K562 (cell line): ENCODE measurements around the gene PDHX. TPM values are rescaled to one million over a fixed set of nuclear protein-coding genes. Genes with fewer than 3 reads are reported as not detected.

Experiments used
- ATAC-seq: fragments of 200-7000 bp; cut with Tn5 transposase; 3 replicates; pipeline ENCODE4 v1.9.1; 2020; ENCODE audit warnings: moderate library complexity
- BruUV-seq: library from RNA; stranded (reverse); fragments of 400-500 nt; replicated peaks from 2 replicates; lab custom pipeline; 2021; lab: Mats Ljungman, UMichigan
- CTCF ChIA-PET: fragments of 300-600 bp; formaldehyde crosslinking; extraction: SDS; loops from one replicate; lab custom pipeline; 2021; ENCODE audit warnings: low intra/inter-chr PET ratio; lab: Yijun Ruan, JAX
- POLR2A ChIA-PET: fragments of 300-600, 350-650 bp; sonication (Branson Sonifier 250); formaldehyde crosslinking; extraction: SDS; loops from one replicate; lab custom pipeline; 2021; ENCODE audit warnings: antibody characterized with exemption, inconsistent platforms; lab: Yijun Ruan, JAX
- DNase-seq, 4 experiments: peaks; one replicate each; pipeline versions ENCODE4 v3.0.0 to v3.0.0-alpha.2; 2011 to 2018; ENCODE audit warnings: low spot score in 3 of 4, mixed read lengths in 3 of 4; ENCODE audit errors: extremely low read depth in 1 of 4
- FAIRE-seq: peaks from 2 replicates; lab custom pipeline; 2011; peaks lifted over from hg19 to GRCh38; lab: Jason Lieb, UNC
- H2AFZ ChIP-seq: 2 replicates; pipeline ENCODE4 v1.6.0; 2011; ENCODE audit warnings: low read depth, low read length, control low read depth, inconsistent platforms
- H3K27ac ChIP-seq: fragments of 200-600 bp; 3 replicates; pipeline ENCODE4 v1.8.0; 2011; ENCODE audit warnings: low read depth, mild to moderate bottlenecking, control low read depth, inconsistent platforms, low read length, moderate library complexity, mixed read lengths; ENCODE audit errors: extremely low read depth
- H3K27me3 ChIP-seq, 2 experiments: fragments of 300-600 bp in 1 of 2; 2 replicates in 1 of 2; 3 replicates in 1 of 2; pipeline versions ENCODE4 v1.6.0 to v1.8.0; 2011; ENCODE audit warnings: inconsistent platforms in 2 of 2, low read length in 2 of 2, mild to moderate bottlenecking in 1 of 2, mixed read lengths in 1 of 2, moderate library complexity in 1 of 2; ENCODE audit not compliant: control insufficient read depth in 2 of 2, insufficient read depth in 2 of 2
- H3K36me3 ChIP-seq: fragments of 300-600 bp; 3 replicates; pipeline ENCODE4 v1.8.0; 2011; ENCODE audit warnings: mild to moderate bottlenecking, low read length, inconsistent platforms; ENCODE audit not compliant: control insufficient read depth, insufficient read depth
- H3K4me1 ChIP-seq, 2 experiments: fragments of 200-600 bp in 1 of 2; replicated peaks in 1 of 2; 2 replicates in 1 of 2; 3 replicates in 1 of 2; pipeline versions ENCODE4 v1.5.1 to v1.8.0; 2011; ENCODE audit warnings: inconsistent platforms in 2 of 2, low read length in 2 of 2, mild to moderate bottlenecking in 1 of 2, mixed read lengths in 1 of 2, moderate library complexity in 1 of 2; ENCODE audit not compliant: control insufficient read depth in 2 of 2, insufficient read depth in 2 of 2
- H3K4me2 ChIP-seq: 2 replicates; pipeline ENCODE4 v1.6.1; 2011; ENCODE audit warnings: low read length, control low read depth, inconsistent platforms, mixed read lengths; ENCODE audit not compliant: insufficient read depth
- H3K4me3 ChIP-seq: fragments of 200-600 bp; sonication (generic), shearing (Covaris generic); 2 replicates; pipeline ENCODE4 v1.5.1; 2016; ENCODE audit warnings: control low read depth, inconsistent platforms
- H3K79me2 ChIP-seq: fragments of 200-600 bp; 3 replicates; pipeline ENCODE4 v1.8.0; 2011; ENCODE audit warnings: low read length, inconsistent platforms; ENCODE audit not compliant: control insufficient read depth, insufficient read depth
- H3K9ac ChIP-seq, 2 experiments: 2 replicates each; pipeline versions ENCODE4 v1.6.0 to v1.6.1; 2011; ENCODE audit warnings: low read depth in 2 of 2, low read length in 2 of 2, control low read depth in 1 of 2, inconsistent platforms in 1 of 2, mild to moderate bottlenecking in 1 of 2, mixed read lengths in 1 of 2; ENCODE audit not compliant: insufficient read depth in 1 of 2
- H3K9me1 ChIP-seq: one replicate; pipeline ENCODE4 v1.6.0; 2011; ENCODE audit warnings: inconsistent platforms, mild to moderate bottlenecking, low read length, moderate library complexity; ENCODE audit not compliant: control insufficient read depth, insufficient read depth
- H3K9me3 ChIP-seq: replicated peaks from 2 replicates; pipeline ENCODE4 v1.5.1; 2011; ENCODE audit warnings: low read depth, low read length, inconsistent platforms; ENCODE audit not compliant: control insufficient read depth, insufficient read depth
- H4K20me1 ChIP-seq: replicated peaks from 2 replicates; pipeline ENCODE4 v1.6.1; 2011; ENCODE audit warnings: low read length, inconsistent platforms, mixed read lengths; ENCODE audit not compliant: control insufficient read depth, insufficient read depth
- EP300 ChIP-seq: IDR thresholded peaks from 2 replicates; pipeline ENCODE4 v1.6.1; 2012; ENCODE audit warnings: low read length, improper control_type of control experiment
- HDGF ChIP-seq: fragments of 450-650 bp; IDR thresholded peaks from 2 replicates; pipeline ENCODE4 v1.6.1; 2016
- IRF9 ChIP-seq: fragments of 450-650 bp; IDR thresholded peaks from 2 replicates; pipeline ENCODE4 v1.6.1; 2016; ENCODE audit warnings: missing biosample characterization, missing genetic modification characterization
- MBD1 ChIP-seq: fragments of 250-450 bp; sonication (Bioruptor Pico); IDR thresholded peaks from 2 replicates; pipeline ENCODE4 v1.8.0; 2022; ENCODE audit warnings: inconsistent platforms
- MTA1 ChIP-seq: fragments of 450-650 bp; IDR thresholded peaks from 2 replicates; pipeline ENCODE4 v1.6.1; 2017; ENCODE audit warnings: borderline replicate concordance
- NONO ChIP-seq, 2 experiments: fragments of 200-400 bp in 1 of 2; fragments of 450-650 bp in 1 of 2; formaldehyde crosslinking in 1 of 2; IDR thresholded peaks; 2 replicates each; pipeline ENCODE4 v1.6.1; 2017; ENCODE audit warnings: low read depth in 2 of 2, mild to moderate bottlenecking in 2 of 2, moderate library complexity in 2 of 2, low read length in 1 of 2
- PTTG1 ChIP-seq: fragments of 450-650 bp; IDR thresholded peaks from 2 replicates; pipeline ENCODE4 v1.6.1; 2016; ENCODE audit warnings: low read depth, mild to moderate bottlenecking, missing genetic modification characterization, missing compliant biosample characterization
- RBFOX2 ChIP-seq: fragments of 200-400 bp; formaldehyde crosslinking; IDR thresholded peaks from 2 replicates; pipeline ENCODE4 v1.6.1; 2017; ENCODE audit warnings: low read depth, mild to moderate bottlenecking, low read length, moderate library complexity
- SMAD4 ChIP-seq: fragments of 250-450 bp; sonication (Bioruptor Pico); conservative IDR thresholded peaks from 2 replicates; pipeline ENCODE4 v1.8.0; 2021; ENCODE audit warnings: inconsistent platforms, mild to moderate bottlenecking, moderate library complexity
- SMARCA4 ChIP-seq: fragments of 450-650 bp; IDR thresholded peaks from 2 replicates; pipeline ENCODE4 v1.6.1; 2016
- TSHZ1 ChIP-seq: fragments of 250-450 bp; sonication (Bioruptor Pico); IDR thresholded peaks from 2 replicates; pipeline ENCODE4 v1.4.0; 2020; ENCODE audit warnings: mild to moderate bottlenecking, moderate library complexity
- ZC3H11A ChIP-seq: IDR thresholded peaks from 2 replicates; pipeline ENCODE4 v1.6.1; 2012; ENCODE audit warnings: low read depth, low read length, improper control_type of control experiment
- ZNF766 ChIP-seq: fragments of 200-800 bp; sonication (Bioruptor generic); conservative IDR thresholded peaks from 2 replicates; pipeline ENCODE4 v1.6.1; 2016; ENCODE audit warnings: missing genetic modification characterization, missing compliant biosample characterization
- ZSCAN32 ChIP-seq: fragments of 450-650 bp; formaldehyde crosslinking; IDR thresholded peaks from 2 replicates; pipeline ENCODE4 v1.4.0; 2020; ENCODE audit warnings: mild to moderate bottlenecking, moderate library complexity
- WGBS: fragments of 100-300 bp; shearing (Covaris generic); methylation state at CpG from one replicate; pipeline ENCODE4 v1.1.6; 2016; ENCODE audit warnings: low coverage, mixed read lengths; ENCODE audit not compliant: insufficient coverage; ENCODE audit errors: missing lambda C conversion rate; 5-methylcytosine and 5-hydroxymethylcytosine counted together
- in situ Hi-C: fragments of 300-500 bp; cut with MboI; formaldehyde crosslinking; loops from 4 replicates; pipeline ENCODE4 v1.15.0; 2018; ENCODE audit warnings: inconsistent platforms, mixed read lengths
- intact Hi-C: fragments of 100-400 bp; cut with micrococcal nuclease; formaldehyde crosslinking; loops from 2 replicates; pipeline ENCODE4 v1.14.2; 2022
- polyA plus RNA-seq, 8 experiments: library from polyadenylated mRNA; depleted of rRNA in 4 of 8; stranded (reverse) in 5 of 8; unstranded in 3 of 8; fragments of >200 nt; fragmentation: Nextera tagmentation in 2 of 8; fragmentation: Illumina TruSeq in 1 of 8; extraction: Ambion mirVana in 2 of 8; extraction: Trizol in 1 of 8; gene quantifications; 2 replicates each; pipeline versions ENCODE4 v1.2.1 to v1.2.3, GENCODE V29; 2011 to 2014; ENCODE audit warnings: inconsistent platforms in 1 of 8, missing spikeins in 1 of 8
- total RNA-seq, 7 experiments: library from RNA; depleted of rRNA in 6 of 7; stranded (reverse); fragments of >200 nt in 6 of 7; fragmentation: Illumina TruSeq in 2 of 7; extraction: Trizol in 2 of 7; gene quantifications; 2 replicates each; pipeline versions ENCODE4 v1.2.1 to v1.2.3, GENCODE V29; 2011 to 2021; ENCODE audit warnings: low replicate concordance in 1 of 7

PDHX gene
- total and polyA plus RNA-seq, 9 of the 15 experiments (the other 6 are each of a cell fraction or from before 2014, with no cell fraction given): 20.8 to 43.5 (median 31.2) TPM

GRCh38 chr11:34928960-34929680, 12.7 kb downstream of the PDHX start:
- ATAC-seq (peak; percentile 33; the same call in 2 of the 3 replicates), DNase-seq (no peak)
- Histone ChIP-seq H3K9ac (no peak overlapping the region), H3K9me3 (no peaks in the 10 kb centered on the region), H2AFZ (no peak overlapping the region), H3K36me3 (peaks cover 18% of the 10 kb centered on the region; the same call in 2 of the 3 replicates), H3K4me3 (no peak overlapping the region), H3K4me2 (no peak overlapping the region)
- POLR2A ChIA-PET: interaction anchor here (3.0 kb wide), 1 partner anchor 11 kb away, joined by 11 read pairs; no protein-coding TSS in a partner anchor
- 71% methylated on average over 7 of the region's 7 CpGs for WGBS
- in situ Hi-C loops (loop anchor here (5.0 to 25.0 kb wide), 2 partner anchors 308 to 463 kb away; no protein-coding TSS in a partner anchor), intact Hi-C loops (loop anchor here (5.0 kb wide), 3 partner anchors 68 to 558 kb away; no protein-coding TSS in a partner anchor)
- TF ChIP-seq NONO (IDR thresholded peaks at IDR 0.05; ENCODE audit: low read depth in 2 of 2, low read length in 1 of 2): no peak
- TF ChIP-seq SMARCA4: no peak
- TF ChIP-seq IRF9 (tag): no peak
- TF ChIP-seq ZNF766 (CRISPR knock-in tag): no peak
- no peak for TF ChIP-seq ZC3H11A
- TF ChIP-seq RBFOX2: no peak
- no peak for TF ChIP-seq ZSCAN32 (CRISPR knock-in tag)
- TF ChIP-seq EP300: no peak
- TF ChIP-seq MBD1: no peak
- no peak for TF ChIP-seq MTA1
- TF ChIP-seq PTTG1: no peak
- TF ChIP-seq TSHZ1 (CRISPR knock-in tag): no peak
- TF ChIP-seq SMAD4 (CRISPR knock-in tag): no peak
- TF ChIP-seq HDGF: no peak
- TF ChIP-seq, all 486 proteins: peak for 0
- H3K79me2 ChIP-seq: peaks cover 59% of the 10 kb centered on the region
- CTCF ChIA-PET: no interaction called here
- no TSS peak for BruUV-seq
- FAIRE-seq: no peak
- no peaks in the 10 kb centered on the region for H3K27me3 ChIP-seq
- no peaks in the 10 kb centered on the region for H3K9me1 ChIP-seq
- 0 out of 2 replicates have a peak, but pooled peaks cover 5% of the 10 kb centered on the region for H4K20me1 ChIP-seq
- H3K27ac ChIP-seq: no peak overlapping the region
- H3K4me1 ChIP-seq: peaks cover 0 to 4% of the 10 kb centered on the region in 2 experiments; a peak in 3 of 5 replicates
